Measurements from ENCODE around the gene GALR2. TPM values are rescaled to one million over a fixed set of nuclear protein-coding genes. Genes with fewer than 3 reads are reported as not detected.

Gene GALR2
- total and polyA plus RNA-seq, 9 of the 15 experiments (the other 6 are each of a cell fraction or from before 2014, with no cell fraction given): 0.34 TPM; not detected in 8

DNA sequence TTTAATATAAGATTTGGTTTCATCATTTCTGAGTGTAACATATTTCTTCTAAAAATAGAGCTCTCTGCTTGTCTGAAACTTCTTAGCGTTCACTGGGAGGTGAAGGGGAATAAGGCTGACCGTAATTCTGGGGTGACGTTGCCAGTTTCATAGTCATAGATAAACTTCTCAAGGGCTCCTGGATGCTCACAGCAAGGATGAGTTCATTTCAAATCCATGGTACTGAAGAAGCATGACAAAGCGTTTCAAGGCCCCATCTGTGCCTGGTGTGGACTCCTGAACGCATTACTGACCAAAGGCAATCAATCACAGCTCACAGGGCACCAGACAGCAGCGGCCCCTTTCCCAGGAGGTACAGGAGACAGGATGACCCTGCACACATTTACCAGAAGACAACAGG, 35.5 kb upstream of the GALR2 start:
- Histone ChIP-seq H4K20me1 (replicated peaks; ENCODE audit: control insufficient read depth, insufficient read depth, low read length) (0 out of 2 replicates have a peak, but pooled peaks cover 9% of the 10 kb centered on the region), H3K79me2 (ENCODE audit: control insufficient read depth, insufficient read depth, low read length) (no peaks in the 10 kb centered on the region), H3K9me3 (replicated peaks; ENCODE audit: control insufficient read depth, insufficient read depth, low read depth, low read length) (no peaks in the 10 kb centered on the region), H3K36me3 (ENCODE audit: control insufficient read depth, insufficient read depth, low read length) (peaks cover 62% of the 10 kb centered on the region), H3K4me2 (ENCODE audit: insufficient read depth, low read length) (no peak overlapping the region), H3K9me1 (ENCODE audit: control insufficient read depth, insufficient read depth, low read length) (no peaks in the 10 kb centered on the region), H2AFZ (ENCODE audit: low read depth, low read length) (no peak overlapping the region), H3K4me3 (no peak overlapping the region), H3K27ac (ENCODE audit: extremely low read depth, low read depth, low read length) (no peak overlapping the region), H3K27me3 (ENCODE audit: control insufficient read depth in 2 of 2, insufficient read depth in 2 of 2, low read length in 2 of 2) (no peaks in the 10 kb centered on the region), H3K4me1 (replicated peaks in 1 of 2; ENCODE audit: control insufficient read depth in 2 of 2, insufficient read depth in 2 of 2, low read length in 2 of 2) (no peaks in the 10 kb centered on the region; a peak in 1 of 5 replicates), H3K9ac (ENCODE audit: insufficient read depth in 1 of 2, low read depth in 2 of 2, low read length in 2 of 2) (no peak overlapping the region)
- intact Hi-C loops (cut with micrococcal nuclease) (no loop called here), in situ Hi-C loops (cut with MboI) (no loop called here)
- BruUV-seq (replicated peaks): TSS peak; percentile 61
- no peak; the same call in 2 of the 3 replicates for ATAC-seq
- ChIA-PET CTCF (ENCODE audit: low intra/inter-chr PET ratio) (no interaction called here), POLR2A (interaction anchor here (0.5 to 1.2 kb wide), 2 partner anchors 235 to 437 kb away, joined by 3 read pairs; no protein-coding TSS in a partner anchor)
- DNase-seq (ENCODE audit: extremely low read depth in 1 of 4, low spot score in 3 of 4): no peak
- TF ChIP-seq, protein P1, sequence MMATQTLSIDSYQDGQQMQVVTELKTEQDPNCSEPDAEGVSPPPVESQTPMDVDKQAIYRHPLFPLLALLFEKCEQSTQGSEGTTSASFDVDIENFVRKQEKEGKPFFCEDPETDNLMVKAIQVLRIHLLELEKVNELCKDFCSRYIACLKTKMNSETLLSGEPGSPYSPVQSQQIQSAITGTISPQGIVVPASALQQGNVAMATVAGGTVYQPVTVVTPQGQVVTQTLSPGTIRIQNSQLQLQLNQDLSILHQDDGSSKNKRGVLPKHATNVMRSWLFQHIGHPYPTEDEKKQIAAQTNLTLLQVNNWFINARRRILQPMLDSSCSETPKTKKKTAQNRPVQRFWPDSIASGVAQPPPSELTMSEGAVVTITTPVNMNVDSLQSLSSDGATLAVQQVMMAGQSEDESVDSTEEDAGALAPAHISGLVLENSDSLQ (IDR thresholded peaks at IDR 0.05): peak; percentile 42; the same call in 1 of the 2 replicates
- TF ChIP-seq HCFC1 (IDR thresholded peaks at IDR 0.05; ENCODE audit: low read depth, low read length) (no peak), MEIS2 (IDR thresholded peaks at IDR 0.05; ENCODE audit: partially characterized antibody) (peak; percentile 62)
- TF ChIP-seq, protein P2, sequence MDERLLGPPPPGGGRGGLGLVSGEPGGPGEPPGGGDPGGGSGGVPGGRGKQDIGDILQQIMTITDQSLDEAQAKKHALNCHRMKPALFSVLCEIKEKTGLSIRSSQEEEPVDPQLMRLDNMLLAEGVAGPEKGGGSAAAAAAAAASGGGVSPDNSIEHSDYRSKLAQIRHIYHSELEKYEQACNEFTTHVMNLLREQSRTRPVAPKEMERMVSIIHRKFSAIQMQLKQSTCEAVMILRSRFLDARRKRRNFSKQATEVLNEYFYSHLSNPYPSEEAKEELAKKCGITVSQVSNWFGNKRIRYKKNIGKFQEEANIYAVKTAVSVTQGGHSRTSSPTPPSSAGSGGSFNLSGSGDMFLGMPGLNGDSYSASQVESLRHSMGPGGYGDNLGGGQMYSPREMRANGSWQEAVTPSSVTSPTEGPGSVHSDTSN (CRISPR knock-in tag; IDR thresholded peaks at IDR 0.05; ENCODE audit: low read depth): no peak
- TF ChIP-seq, protein P2 (tag; conservative IDR thresholded peaks at IDR 0.05; ENCODE audit: low read depth): peak; percentile 47
- FAIRE-seq: no peak
- 63% methylated on average over 6 of the region's 6 CpGs for WGBS (ENCODE audit: insufficient coverage, low coverage, missing lambda C conversion rate)

All from K562 (cell line).